Measurements from ENCODE around the gene FLYWCH1. TPM values are rescaled to one million over a fixed set of nuclear protein-coding genes. Genes with fewer than 3 reads are reported as not detected.

Gene FLYWCH1
- total and polyA plus RNA-seq, 9 of the 15 experiments (the other 6 are each of a cell fraction or from before 2014, with no cell fraction given): 0.18 to 33.6 (median 11.3) TPM

DNA sequence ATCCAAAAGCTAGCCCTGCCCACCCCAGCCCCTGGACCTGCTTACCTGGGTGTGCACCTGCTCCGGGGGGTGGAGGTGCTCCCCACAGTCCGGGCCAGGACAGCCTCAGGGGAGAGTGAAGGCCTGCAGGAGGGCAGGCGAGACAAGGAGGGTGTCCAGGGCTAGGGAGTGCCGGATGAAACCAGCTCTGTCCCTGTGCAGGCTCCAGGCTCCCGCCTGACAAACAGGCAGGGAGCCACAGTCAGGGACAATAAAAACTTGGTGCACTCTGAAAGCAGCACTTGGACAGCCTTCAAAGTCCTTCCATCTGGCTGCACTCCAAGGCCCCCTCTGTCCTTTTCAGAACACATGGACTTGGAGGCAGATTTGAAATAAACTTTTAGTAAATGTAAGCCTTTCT, 61.4 kb downstream of the FLYWCH1 start (continued):
- TF ChIP-seq, protein P1, sequence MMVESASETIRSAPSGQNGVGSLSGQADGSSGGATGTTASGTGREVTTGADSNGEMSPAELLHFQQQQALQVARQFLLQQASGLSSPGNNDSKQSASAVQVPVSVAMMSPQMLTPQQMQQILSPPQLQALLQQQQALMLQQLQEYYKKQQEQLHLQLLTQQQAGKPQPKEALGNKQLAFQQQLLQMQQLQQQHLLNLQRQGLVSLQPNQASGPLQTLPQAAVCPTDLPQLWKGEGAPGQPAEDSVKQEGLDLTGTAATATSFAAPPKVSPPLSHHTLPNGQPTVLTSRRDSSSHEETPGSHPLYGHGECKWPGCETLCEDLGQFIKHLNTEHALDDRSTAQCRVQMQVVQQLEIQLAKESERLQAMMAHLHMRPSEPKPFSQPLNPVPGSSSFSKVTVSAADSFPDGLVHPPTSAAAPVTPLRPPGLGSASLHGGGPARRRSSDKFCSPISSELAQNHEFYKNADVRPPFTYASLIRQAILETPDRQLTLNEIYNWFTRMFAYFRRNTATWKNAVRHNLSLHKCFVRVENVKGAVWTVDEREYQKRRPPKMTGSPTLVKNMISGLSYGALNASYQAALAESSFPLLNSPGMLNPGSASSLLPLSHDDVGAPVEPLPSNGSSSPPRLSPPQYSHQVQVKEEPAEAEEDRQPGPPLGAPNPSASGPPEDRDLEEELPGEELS (CRISPR knock-in tag; IDR thresholded peaks at IDR 0.05; ENCODE audit: borderline replicate concordance): no peak
- peak; percentile 17; the same call in 1 of the 2 replicates for TF ChIP-seq POLR2AphosphoS5 (IDR thresholded peaks at IDR 0.05; ENCODE audit: control insufficient read depth, insufficient read depth, low read depth, low read length)
- TF ChIP-seq, protein P2, sequence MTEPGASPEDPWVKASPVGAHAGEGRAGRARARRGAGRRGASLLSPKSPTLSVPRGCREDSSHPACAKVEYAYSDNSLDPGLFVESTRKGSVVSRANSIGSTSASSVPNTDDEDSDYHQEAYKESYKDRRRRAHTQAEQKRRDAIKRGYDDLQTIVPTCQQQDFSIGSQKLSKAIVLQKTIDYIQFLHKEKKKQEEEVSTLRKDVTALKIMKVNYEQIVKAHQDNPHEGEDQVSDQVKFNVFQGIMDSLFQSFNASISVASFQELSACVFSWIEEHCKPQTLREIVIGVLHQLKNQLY (CRISPR knock-in tag; conservative IDR thresholded peaks at IDR 0.05): no peak
- TF ChIP-seq, protein P3, sequence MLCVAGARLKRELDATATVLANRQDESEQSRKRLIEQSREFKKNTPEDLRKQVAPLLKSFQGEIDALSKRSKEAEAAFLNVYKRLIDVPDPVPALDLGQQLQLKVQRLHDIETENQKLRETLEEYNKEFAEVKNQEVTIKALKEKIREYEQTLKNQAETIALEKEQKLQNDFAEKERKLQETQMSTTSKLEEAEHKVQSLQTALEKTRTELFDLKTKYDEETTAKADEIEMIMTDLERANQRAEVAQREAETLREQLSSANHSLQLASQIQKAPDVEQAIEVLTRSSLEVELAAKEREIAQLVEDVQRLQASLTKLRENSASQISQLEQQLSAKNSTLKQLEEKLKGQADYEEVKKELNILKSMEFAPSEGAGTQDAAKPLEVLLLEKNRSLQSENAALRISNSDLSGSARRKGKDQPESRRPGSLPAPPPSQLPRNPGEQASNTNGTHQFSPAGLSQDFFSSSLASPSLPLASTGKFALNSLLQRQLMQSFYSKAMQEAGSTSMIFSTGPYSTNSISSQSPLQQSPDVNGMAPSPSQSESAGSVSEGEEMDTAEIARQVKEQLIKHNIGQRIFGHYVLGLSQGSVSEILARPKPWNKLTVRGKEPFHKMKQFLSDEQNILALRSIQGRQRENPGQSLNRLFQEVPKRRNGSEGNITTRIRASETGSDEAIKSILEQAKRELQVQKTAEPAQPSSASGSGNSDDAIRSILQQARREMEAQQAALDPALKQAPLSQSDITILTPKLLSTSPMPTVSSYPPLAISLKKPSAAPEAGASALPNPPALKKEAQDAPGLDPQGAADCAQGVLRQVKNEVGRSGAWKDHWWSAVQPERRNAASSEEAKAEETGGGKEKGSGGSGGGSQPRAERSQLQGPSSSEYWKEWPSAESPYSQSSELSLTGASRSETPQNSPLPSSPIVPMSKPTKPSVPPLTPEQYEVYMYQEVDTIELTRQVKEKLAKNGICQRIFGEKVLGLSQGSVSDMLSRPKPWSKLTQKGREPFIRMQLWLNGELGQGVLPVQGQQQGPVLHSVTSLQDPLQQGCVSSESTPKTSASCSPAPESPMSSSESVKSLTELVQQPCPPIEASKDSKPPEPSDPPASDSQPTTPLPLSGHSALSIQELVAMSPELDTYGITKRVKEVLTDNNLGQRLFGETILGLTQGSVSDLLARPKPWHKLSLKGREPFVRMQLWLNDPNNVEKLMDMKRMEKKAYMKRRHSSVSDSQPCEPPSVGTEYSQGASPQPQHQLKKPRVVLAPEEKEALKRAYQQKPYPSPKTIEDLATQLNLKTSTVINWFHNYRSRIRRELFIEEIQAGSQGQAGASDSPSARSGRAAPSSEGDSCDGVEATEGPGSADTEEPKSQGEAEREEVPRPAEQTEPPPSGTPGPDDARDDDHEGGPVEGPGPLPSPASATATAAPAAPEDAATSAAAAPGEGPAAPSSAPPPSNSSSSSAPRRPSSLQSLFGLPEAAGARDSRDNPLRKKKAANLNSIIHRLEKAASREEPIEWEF (CRISPR knock-in tag; IDR thresholded peaks at IDR 0.05): no peak
- TF ChIP-seq XRCC4 (IDR thresholded peaks at IDR 0.05; ENCODE audit: extremely low read depth, insufficient read depth, insufficient read length): no peak
- TF ChIP-seq ZNF354B (CRISPR knock-in tag; IDR thresholded peaks at IDR 0.05): no peak
- TF ChIP-seq ADNP (tag; IDR thresholded peaks at IDR 0.05): no peak
- TF ChIP-seq SUPT5H (IDR thresholded peaks at IDR 0.05): peak; percentile 3; the same call in 1 of the 2 replicates
- TF ChIP-seq TGIF2 (CRISPR knock-in tag; IDR thresholded peaks at IDR 0.05): no peak
- TF ChIP-seq POLR2AphosphoS2 (IDR thresholded peaks at IDR 0.05; ENCODE audit: low read length): peak; percentile 52; the same call in 1 of the 2 replicates
- peak; percentile 67 for TF ChIP-seq RBFOX2 (IDR thresholded peaks at IDR 0.05; ENCODE audit: low read depth, low read length)
- TF ChIP-seq, protein P4, sequence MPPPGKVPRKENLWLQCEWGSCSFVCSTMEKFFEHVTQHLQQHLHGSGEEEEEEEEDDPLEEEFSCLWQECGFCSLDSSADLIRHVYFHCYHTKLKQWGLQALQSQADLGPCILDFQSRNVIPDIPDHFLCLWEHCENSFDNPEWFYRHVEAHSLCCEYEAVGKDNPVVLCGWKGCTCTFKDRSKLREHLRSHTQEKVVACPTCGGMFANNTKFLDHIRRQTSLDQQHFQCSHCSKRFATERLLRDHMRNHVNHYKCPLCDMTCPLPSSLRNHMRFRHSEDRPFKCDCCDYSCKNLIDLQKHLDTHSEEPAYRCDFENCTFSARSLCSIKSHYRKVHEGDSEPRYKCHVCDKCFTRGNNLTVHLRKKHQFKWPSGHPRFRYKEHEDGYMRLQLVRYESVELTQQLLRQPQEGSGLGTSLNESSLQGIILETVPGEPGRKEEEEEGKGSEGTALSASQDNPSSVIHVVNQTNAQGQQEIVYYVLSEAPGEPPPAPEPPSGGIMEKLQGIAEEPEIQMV (tag; conservative IDR thresholded peaks at IDR 0.05; ENCODE audit: low read depth): no peak
- no peak for TF ChIP-seq BRD9 (IDR thresholded peaks at IDR 0.05; ENCODE audit: low read depth, partially characterized antibody)
- TF ChIP-seq, protein P5, sequence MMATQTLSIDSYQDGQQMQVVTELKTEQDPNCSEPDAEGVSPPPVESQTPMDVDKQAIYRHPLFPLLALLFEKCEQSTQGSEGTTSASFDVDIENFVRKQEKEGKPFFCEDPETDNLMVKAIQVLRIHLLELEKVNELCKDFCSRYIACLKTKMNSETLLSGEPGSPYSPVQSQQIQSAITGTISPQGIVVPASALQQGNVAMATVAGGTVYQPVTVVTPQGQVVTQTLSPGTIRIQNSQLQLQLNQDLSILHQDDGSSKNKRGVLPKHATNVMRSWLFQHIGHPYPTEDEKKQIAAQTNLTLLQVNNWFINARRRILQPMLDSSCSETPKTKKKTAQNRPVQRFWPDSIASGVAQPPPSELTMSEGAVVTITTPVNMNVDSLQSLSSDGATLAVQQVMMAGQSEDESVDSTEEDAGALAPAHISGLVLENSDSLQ (IDR thresholded peaks at IDR 0.05): no peak
- TF ChIP-seq, protein P6, sequence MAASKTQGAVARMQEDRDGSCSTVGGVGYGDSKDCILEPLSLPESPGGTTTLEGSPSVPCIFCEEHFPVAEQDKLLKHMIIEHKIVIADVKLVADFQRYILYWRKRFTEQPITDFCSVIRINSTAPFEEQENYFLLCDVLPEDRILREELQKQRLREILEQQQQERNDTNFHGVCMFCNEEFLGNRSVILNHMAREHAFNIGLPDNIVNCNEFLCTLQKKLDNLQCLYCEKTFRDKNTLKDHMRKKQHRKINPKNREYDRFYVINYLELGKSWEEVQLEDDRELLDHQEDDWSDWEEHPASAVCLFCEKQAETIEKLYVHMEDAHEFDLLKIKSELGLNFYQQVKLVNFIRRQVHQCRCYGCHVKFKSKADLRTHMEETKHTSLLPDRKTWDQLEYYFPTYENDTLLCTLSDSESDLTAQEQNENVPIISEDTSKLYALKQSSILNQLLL (CRISPR knock-in tag; IDR thresholded peaks at IDR 0.05; ENCODE audit: borderline replicate concordance): no peak
- no peak for TF ChIP-seq DMBX1 (CRISPR knock-in tag; IDR thresholded peaks at IDR 0.05; ENCODE audit: borderline replicate concordance)
- peak; percentile 5 for TF ChIP-seq POLR2A (conservative IDR thresholded peaks at IDR 0.05)

Measured in K562 (cell line).